Left ventricle myocardium superior (tissue), 1 donor: ENCODE results near the gene LIMD2. TPM values are rescaled to one million over a fixed set of nuclear protein-coding genes. Genes with fewer than 3 reads are reported as not detected.

Experiments
- ATAC-seq: fragments of 200-7000 bp; cut with Tn5 transposase; one replicate; pipeline ENCODE4 v1.9.1; 2020; ENCODE audit warnings: mild to moderate bottlenecking, moderate library complexity
- DNase-seq: peaks from one replicate; pipeline ENCODE4 v3.0.0-alpha.2; 2020
- intact Hi-C: fragments of 100-400 bp; cut with micrococcal nuclease; formaldehyde crosslinking; loops from one replicate; pipeline ENCODE4 v1.11.0; 2022
- total RNA-seq: library from RNA; stranded (reverse); fragmentation: NEBNext Ultra II Directional; extraction: Animal tissue kit (Norgen Biotek cat#: 25700); gene quantifications from one replicate; pipeline ENCODE4 v1.2.1, GENCODE V29; 2021
- donor health status: DM: no; HTN: yes; CAD: no; lungs with severe emphysema.

Gene LIMD2
- total RNA-seq, 1 donor from 2014 or later = 4.7 TPM

GRCh38 chr17:63647065-63647725 is 52.7 kb downstream of the LIMD2 start:
- DNase-seq = no peak
- ATAC-seq = no peak
- intact Hi-C loops = no loop called here

GRCh38 chr17:63646488-63646806 is 53.5 kb downstream of the LIMD2 start:
- intact Hi-C loops = no loop called here
- ATAC-seq = peak; percentile 7
- no peak for DNase-seq

Other genes starting within 250 kb of the LIMD2 start
- gene ACE, start 223.1 kb downstream of the LIMD2 start, total RNA-seq = 5.6 TPM
- not detected for gene KCNH6, start 176.8 kb downstream of the LIMD2 start, total RNA-seq
- 45.0 TPM for gene DCAF7, start 149.6 kb downstream of the LIMD2 start, total RNA-seq
- gene TACO1, start 99.2 kb downstream of the LIMD2 start, total RNA-seq = 45.5 TPM
- gene MAP3K3, start 77.7 kb downstream of the LIMD2 start, total RNA-seq = 36.9 TPM
- 16.0 TPM for gene STRADA, start 41.7 kb upstream of the LIMD2 start, total RNA-seq
- gene CCDC47, start 73.5 kb upstream of the LIMD2 start, total RNA-seq = 90.1 TPM
- gene DDX42, start 74.0 kb upstream of the LIMD2 start, total RNA-seq = 56.7 TPM
- gene PSMC5, start 127.3 kb upstream of the LIMD2 start, total RNA-seq = 141 TPM
- 35.9 TPM for gene FTSJ3, start 127.5 kb upstream of the LIMD2 start, total RNA-seq
- 28.4 TPM for gene SMARCD2, start 142.6 kb upstream of the LIMD2 start, total RNA-seq
- gene CSH2, start 173.6 kb upstream of the LIMD2 start, total RNA-seq = not detected
- gene GH2, start 181.8 kb upstream of the LIMD2 start, total RNA-seq = not detected
- gene CSH1, start 196.4 kb upstream of the LIMD2 start, total RNA-seq = not detected
- gene CSHL1, start 211.1 kb upstream of the LIMD2 start, total RNA-seq = not detected
- gene GH1, start 218.7 kb upstream of the LIMD2 start, total RNA-seq = not detected
- gene CD79B, start 232.2 kb upstream of the LIMD2 start, total RNA-seq = 5.7 TPM